Measurements from ENCODE around the gene RANBP17.
"Not testable (repeated sequence)": the region's sequence is repeated elsewhere in the genome, so short reads cannot be mapped to it uniquely, and the experiment has no call there.

DNA sequence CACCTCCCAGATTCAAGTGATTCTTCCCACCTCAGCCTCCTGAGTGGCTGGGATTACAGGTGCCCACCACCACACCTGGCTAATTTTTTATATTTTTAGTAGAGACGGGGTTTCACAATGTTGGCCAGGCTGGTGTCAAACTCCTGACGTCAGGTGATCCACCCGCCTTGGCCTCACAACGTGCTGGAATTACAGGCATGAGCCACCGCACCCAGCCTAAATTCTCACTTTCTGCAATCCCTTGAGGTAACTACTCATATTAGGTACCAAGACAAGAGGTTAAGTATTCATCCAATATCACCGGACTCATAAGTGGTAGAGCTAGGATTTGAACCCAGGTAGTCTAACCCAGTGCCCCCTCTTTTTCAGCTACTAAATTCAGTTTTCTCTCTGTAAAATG, 436.1 kb downstream of the RANBP17 start:
- TF ChIP-seq, protein P1, sequence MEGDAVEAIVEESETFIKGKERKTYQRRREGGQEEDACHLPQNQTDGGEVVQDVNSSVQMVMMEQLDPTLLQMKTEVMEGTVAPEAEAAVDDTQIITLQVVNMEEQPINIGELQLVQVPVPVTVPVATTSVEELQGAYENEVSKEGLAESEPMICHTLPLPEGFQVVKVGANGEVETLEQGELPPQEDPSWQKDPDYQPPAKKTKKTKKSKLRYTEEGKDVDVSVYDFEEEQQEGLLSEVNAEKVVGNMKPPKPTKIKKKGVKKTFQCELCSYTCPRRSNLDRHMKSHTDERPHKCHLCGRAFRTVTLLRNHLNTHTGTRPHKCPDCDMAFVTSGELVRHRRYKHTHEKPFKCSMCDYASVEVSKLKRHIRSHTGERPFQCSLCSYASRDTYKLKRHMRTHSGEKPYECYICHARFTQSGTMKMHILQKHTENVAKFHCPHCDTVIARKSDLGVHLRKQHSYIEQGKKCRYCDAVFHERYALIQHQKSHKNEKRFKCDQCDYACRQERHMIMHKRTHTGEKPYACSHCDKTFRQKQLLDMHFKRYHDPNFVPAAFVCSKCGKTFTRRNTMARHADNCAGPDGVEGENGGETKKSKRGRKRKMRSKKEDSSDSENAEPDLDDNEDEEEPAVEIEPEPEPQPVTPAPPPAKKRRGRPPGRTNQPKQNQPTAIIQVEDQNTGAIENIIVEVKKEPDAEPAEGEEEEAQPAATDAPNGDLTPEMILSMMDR (conservative IDR thresholded peaks at IDR 0.05 in 1 of 2, IDR thresholded peaks at IDR 0.05 in 1 of 2; ENCODE audit: low read depth in 1 of 2, low read length in 2 of 2), result not testable (repeated sequence)
- not testable (repeated sequence) for TF ChIP-seq EZH2 (IDR thresholded peaks at IDR 0.05; ENCODE audit: low read length, missing control alignments)

All from fibroblast of lung (primary cell).